Keratinocyte (primary cell): Measurements from ENCODE around the gene CD248. TPM values are rescaled to one million over a fixed set of nuclear protein-coding genes. Genes with fewer than 3 reads are reported as not detected.

Source experiments
- DNase-seq: peaks from one replicate; pipeline ENCODE4 v3.0.0-alpha.2; 2011; ENCODE audit warnings: low read depth, missing footprints, low spot score
- FAIRE-seq: peaks from 2 replicates; lab custom pipeline; 2011; peaks lifted over from hg19 to GRCh38; lab: Jason Lieb, UNC
- H2AFZ ChIP-seq: 2 replicates; pipeline ENCODE4 v1.6.0; 2012; ENCODE audit warnings: low read length, control low read depth, inconsistent platforms; ENCODE audit not compliant: control insufficient read depth
- H3K27ac ChIP-seq: 2 replicates; pipeline ENCODE4 v1.5.1; 2011; ENCODE audit warnings: low read length; ENCODE audit not compliant: control insufficient read depth, insufficient read depth
- H3K27me3 ChIP-seq: 3 replicates; pipeline ENCODE4 v1.6.0; 2011; ENCODE audit warnings: low read length; ENCODE audit not compliant: control insufficient read depth, insufficient read depth; ENCODE audit errors: extremely low read depth
- H3K36me3 ChIP-seq, 2 experiments: 2 replicates in 1 of 2; 3 replicates in 1 of 2; pipeline ENCODE4 v1.5.1; 2011; ENCODE audit warnings: low read length in 2 of 2, mild to moderate bottlenecking in 1 of 2; ENCODE audit not compliant: control insufficient read depth in 2 of 2, insufficient read depth in 2 of 2; ENCODE audit errors: extremely low read depth in 1 of 2
- H3K4me1 ChIP-seq: 3 replicates; pipeline ENCODE4 v1.5.1; 2011; ENCODE audit warnings: low read length; ENCODE audit not compliant: control insufficient read depth, insufficient read depth; ENCODE audit errors: extremely low read depth
- H3K4me2 ChIP-seq: 3 replicates; pipeline ENCODE4 v1.6.0; 2011; ENCODE audit warnings: low read depth, low read length; ENCODE audit not compliant: control insufficient read depth, insufficient read depth; ENCODE audit errors: extremely low read depth
- H3K4me3 ChIP-seq, 3 experiments: fragments of 200-600 bp in 1 of 3; sonication (generic) in 1 of 3; 2 replicates in 2 of 3; 3 replicates in 1 of 3; pipeline ENCODE4 v1.5.1; 2011 to 2016; ENCODE audit warnings: low read length in 3 of 3, mild to moderate bottlenecking in 3 of 3, control low read depth in 2 of 3, inconsistent platforms in 1 of 3, low read depth in 1 of 3, mixed read lengths in 1 of 3, mixed run types in 1 of 3, moderate library complexity in 1 of 3; ENCODE audit not compliant: control insufficient read depth in 2 of 3, insufficient read depth in 2 of 3; ENCODE audit errors: extremely low read depth in 1 of 3
- H3K79me2 ChIP-seq: 2 replicates; pipeline ENCODE4 v1.6.0; 2012; ENCODE audit warnings: low read length; ENCODE audit not compliant: control insufficient read depth, insufficient read depth
- H3K9ac ChIP-seq: 3 replicates; pipeline ENCODE4 v1.6.0; 2011; ENCODE audit warnings: low read length; ENCODE audit not compliant: control insufficient read depth, insufficient read depth; ENCODE audit errors: extremely low read depth
- H3K9me1 ChIP-seq: 3 replicates; pipeline ENCODE4 v1.6.0; 2011; ENCODE audit warnings: low read length; ENCODE audit not compliant: control insufficient read depth, insufficient read depth; ENCODE audit errors: extremely low read depth
- H3K9me3 ChIP-seq: 2 replicates; pipeline ENCODE4 v1.5.1; 2012; ENCODE audit warnings: low read depth, low read length; ENCODE audit not compliant: control insufficient read depth
- H4K20me1 ChIP-seq: 3 replicates; pipeline ENCODE4 v1.6.0; 2011; ENCODE audit warnings: low read length; ENCODE audit not compliant: control insufficient read depth, insufficient read depth; ENCODE audit errors: extremely low read depth
- EZH2 ChIP-seq: IDR thresholded peaks from one replicate; pipeline ENCODE4 v1.6.1; 2012; ENCODE audit warnings: inconsistent platforms, mild to moderate bottlenecking, low read length, moderate library complexity
- dilution Hi-C: fragments of 300-500 bp; cut with MboI; formaldehyde crosslinking; loops from one replicate; pipeline ENCODE4 v1.7.0; 2020; ENCODE audit warnings: low sequenced_read_pairs; ENCODE audit not compliant: extremely low pct_ligation_motif_present
- polyA plus RNA-seq, 5 experiments: library from polyadenylated mRNA; depleted of rRNA in 3 of 5; stranded (reverse) in 3 of 5; stranded (forward) in 1 of 5; unstranded in 1 of 5; fragments of >200 nt; gene quantifications; 1 replicate in 1 of 5; 2 replicates in 3 of 5; 3 replicates in 1 of 5; pipeline versions ENCODE4 v1.2.1 to v1.2.3, GENCODE V29; 2011 to 2012; ENCODE audit warnings: missing spikeins in 2 of 5, low read depth in 1 of 5, low replicate concordance in 1 of 5
- TF ChIP-seq, protein P1 (sequence below), 3 experiments: IDR thresholded peaks in 1 of 3; conservative IDR thresholded peaks in 1 of 3; optimal IDR thresholded peaks in 1 of 3; 2 replicates in 2 of 3; 3 replicates in 1 of 3; pipeline versions ENCODE3 to v1.5.1; 2011; ENCODE audit warnings: low read length in 3 of 3, mild to moderate bottlenecking in 3 of 3, moderate library complexity in 2 of 3, control low read depth in 1 of 3, inconsistent platforms in 1 of 3; ENCODE audit not compliant: insufficient read depth in 2 of 3; ENCODE audit errors: extremely low read depth in 1 of 3

The CD248 gene
- polyA plus RNA-seq, 1 donor (not counting 4 experiments of a cell fraction or from before 2014, with no cell fraction given): 0.12 TPM

DNA sequence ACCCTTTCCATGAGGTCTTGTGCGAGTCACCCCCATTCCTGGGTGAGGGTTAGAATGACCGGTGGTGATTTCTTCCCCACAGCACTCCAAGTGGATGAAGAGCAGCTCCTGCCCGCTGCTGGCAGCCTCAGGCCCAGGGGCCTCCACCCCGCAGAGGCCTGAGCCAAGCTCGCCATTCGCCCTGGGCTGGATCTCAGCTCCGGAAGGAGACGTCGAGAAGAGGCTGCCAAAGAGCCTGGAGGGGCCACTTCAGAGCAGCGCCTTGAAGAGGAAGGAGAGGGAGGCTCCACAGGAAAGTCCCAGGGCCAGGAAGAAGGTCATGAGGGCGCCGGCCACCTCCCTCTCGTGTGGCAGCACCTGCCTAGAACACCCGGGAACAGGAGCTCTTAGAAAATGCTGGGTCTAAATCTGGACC lies 46.4 kb upstream of the CD248 start:
- DNase-seq (no peak), FAIRE-seq (no peak)
- H2AFZ ChIP-seq: no peak overlapping the region
- no peaks in the 10 kb centered on the region for H3K9me3 ChIP-seq
- no peaks in the 10 kb centered on the region for H3K27me3 ChIP-seq
- dilution Hi-C loops: no loop called here
- peaks cover 3% of the 10 kb centered on the region for H4K20me1 ChIP-seq
- H3K4me2 ChIP-seq: no peak overlapping the region
- H3K27ac ChIP-seq: no peak overlapping the region
- H3K9me1 ChIP-seq: no peaks in the 10 kb centered on the region
- no peak overlapping the region for H3K9ac ChIP-seq
- no peaks in the 10 kb centered on the region for H3K4me1 ChIP-seq
- H3K4me3 ChIP-seq: no peak overlapping the region
- TF ChIP-seq, protein P1, sequence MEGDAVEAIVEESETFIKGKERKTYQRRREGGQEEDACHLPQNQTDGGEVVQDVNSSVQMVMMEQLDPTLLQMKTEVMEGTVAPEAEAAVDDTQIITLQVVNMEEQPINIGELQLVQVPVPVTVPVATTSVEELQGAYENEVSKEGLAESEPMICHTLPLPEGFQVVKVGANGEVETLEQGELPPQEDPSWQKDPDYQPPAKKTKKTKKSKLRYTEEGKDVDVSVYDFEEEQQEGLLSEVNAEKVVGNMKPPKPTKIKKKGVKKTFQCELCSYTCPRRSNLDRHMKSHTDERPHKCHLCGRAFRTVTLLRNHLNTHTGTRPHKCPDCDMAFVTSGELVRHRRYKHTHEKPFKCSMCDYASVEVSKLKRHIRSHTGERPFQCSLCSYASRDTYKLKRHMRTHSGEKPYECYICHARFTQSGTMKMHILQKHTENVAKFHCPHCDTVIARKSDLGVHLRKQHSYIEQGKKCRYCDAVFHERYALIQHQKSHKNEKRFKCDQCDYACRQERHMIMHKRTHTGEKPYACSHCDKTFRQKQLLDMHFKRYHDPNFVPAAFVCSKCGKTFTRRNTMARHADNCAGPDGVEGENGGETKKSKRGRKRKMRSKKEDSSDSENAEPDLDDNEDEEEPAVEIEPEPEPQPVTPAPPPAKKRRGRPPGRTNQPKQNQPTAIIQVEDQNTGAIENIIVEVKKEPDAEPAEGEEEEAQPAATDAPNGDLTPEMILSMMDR (optimal IDR thresholded peaks at IDR 0.05 in 1 of 3, IDR thresholded peaks at IDR 0.05 in 1 of 3, conservative IDR thresholded peaks at IDR 0.05 in 1 of 3; ENCODE audit: extremely low read depth in 1 of 3, insufficient read depth in 2 of 3, low read length in 3 of 3): no peak
- no peak for TF ChIP-seq EZH2
- peaks cover 0 to 5% of the 10 kb centered on the region in 2 experiments for H3K36me3 ChIP-seq
- no peaks in the 10 kb centered on the region for H3K79me2 ChIP-seq

DNA sequence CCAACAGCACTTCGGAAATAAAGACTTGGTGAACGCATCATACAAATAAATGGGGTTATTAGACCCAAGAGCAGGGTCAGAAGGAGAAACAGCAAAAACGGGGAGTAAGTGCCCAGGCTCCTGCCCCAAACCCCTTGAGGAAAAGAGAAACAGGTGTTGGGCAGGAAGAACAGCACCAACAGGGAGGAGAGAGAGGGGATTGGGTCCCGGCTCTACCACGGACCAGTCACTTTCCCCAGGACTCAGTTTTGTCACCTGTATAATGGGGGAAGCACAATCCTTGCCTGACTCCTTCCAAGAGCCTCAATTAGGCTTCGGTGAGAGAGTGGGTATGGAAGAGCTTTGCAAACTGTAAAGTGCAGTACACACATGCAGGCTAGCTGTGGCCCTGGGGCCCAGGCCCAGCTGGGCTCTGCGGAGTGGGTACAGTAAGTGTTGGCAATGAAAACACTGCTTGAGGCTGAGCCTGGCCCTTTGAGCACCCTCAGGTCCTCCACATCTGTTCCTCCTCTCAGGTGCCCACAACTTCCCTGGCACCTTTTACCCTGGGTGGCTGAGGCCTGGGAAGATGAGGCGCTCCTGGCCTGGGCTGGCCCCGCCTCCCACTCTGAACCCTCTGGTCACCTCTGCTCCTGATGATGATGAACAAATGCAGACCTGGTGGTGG lies 45.8 kb upstream of the CD248 start:
- FAIRE-seq: no peak
- H3K4me2 ChIP-seq: no peak overlapping the region
- H3K79me2 ChIP-seq: no peaks in the 10 kb centered on the region
- no peak overlapping the region for H3K27ac ChIP-seq
- TF ChIP-seq, protein P1 (optimal IDR thresholded peaks at IDR 0.05 in 1 of 3, IDR thresholded peaks at IDR 0.05 in 1 of 3, conservative IDR thresholded peaks at IDR 0.05 in 1 of 3; ENCODE audit: extremely low read depth in 1 of 3, insufficient read depth in 2 of 3, low read length in 3 of 3): no peak
- no peak for TF ChIP-seq EZH2
- H2AFZ ChIP-seq: no peak overlapping the region
- no peak for DNase-seq
- dilution Hi-C loops: no loop called here
- no peaks in the 10 kb centered on the region for H3K9me3 ChIP-seq
- no peak overlapping the region for H3K4me3 ChIP-seq
- H3K27me3 ChIP-seq: no peaks in the 10 kb centered on the region
- no peaks in the 10 kb centered on the region for H3K9me1 ChIP-seq
- H3K9ac ChIP-seq: no peak overlapping the region
- H3K36me3 ChIP-seq: peaks cover 0 to 5% of the 10 kb centered on the region in 2 experiments
- H4K20me1 ChIP-seq: peaks cover 3% of the 10 kb centered on the region
- H3K4me1 ChIP-seq: no peaks in the 10 kb centered on the region
